HG03175 (cell line): ENCODE results near the gene C2orf69.

ENCODE experiments used
- ATAC-seq: cut with Tn5 transposase; IDR thresholded peaks from one replicate; pipeline ENCODE4 v1.9.1; 2021; ENCODE audit warnings: mild to moderate bottlenecking, moderate library complexity; ENCODE audit not compliant: unreplicated experiment

The C2orf69 gene, protein sequence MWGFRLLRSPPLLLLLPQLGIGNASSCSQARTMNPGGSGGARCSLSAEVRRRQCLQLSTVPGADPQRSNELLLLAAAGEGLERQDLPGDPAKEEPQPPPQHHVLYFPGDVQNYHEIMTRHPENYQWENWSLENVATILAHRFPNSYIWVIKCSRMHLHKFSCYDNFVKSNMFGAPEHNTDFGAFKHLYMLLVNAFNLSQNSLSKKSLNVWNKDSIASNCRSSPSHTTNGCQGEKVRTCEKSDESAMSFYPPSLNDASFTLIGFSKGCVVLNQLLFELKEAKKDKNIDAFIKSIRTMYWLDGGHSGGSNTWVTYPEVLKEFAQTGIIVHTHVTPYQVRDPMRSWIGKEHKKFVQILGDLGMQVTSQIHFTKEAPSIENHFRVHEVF

DNA sequence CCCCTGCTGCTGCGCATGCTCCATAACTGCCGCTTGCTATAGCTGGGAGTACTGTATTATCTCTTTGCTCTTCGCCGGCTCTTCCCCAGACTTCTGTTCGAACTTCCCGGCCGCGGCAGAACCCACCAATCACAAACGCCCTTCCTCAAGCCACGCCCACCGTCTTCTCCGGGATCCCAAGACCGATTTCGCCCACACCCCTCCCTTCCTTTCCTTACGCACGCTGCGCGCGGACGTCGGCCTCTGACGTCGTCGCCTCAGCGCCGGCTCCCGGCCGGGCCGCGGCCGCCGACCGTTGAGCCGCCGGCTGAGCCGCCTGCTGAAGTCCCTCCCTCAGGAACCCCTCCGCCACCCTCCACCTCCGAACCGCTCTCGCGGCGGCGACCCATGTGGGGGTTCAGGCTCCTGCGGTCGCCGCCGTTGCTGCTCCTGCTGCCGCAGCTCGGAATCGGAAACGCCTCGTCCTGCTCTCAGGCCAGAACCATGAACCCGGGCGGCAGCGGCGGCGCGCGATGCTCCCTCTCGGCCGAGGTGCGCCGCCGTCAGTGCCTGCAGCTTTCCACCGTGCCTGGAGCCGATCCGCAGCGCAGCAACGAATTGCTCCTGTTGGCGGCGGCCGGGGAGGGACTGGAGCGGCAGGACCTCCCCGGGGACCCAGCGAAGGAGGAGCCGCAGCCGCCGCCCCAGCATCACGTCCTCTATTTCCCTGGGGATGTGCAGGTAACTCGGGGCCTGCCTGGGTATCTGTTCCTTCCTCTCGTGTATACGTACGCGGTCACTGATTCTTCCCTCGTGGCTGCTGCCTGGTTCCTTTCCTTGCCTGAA lies at the start of gene C2orf69:
TSS of gene C2orf69 (plus strand) at position 242 of the 825 bp plus-strand sequence. CDS start at position 388, 146 bp downstream.
- ATAC-seq, result peak; percentile 91

DNA sequence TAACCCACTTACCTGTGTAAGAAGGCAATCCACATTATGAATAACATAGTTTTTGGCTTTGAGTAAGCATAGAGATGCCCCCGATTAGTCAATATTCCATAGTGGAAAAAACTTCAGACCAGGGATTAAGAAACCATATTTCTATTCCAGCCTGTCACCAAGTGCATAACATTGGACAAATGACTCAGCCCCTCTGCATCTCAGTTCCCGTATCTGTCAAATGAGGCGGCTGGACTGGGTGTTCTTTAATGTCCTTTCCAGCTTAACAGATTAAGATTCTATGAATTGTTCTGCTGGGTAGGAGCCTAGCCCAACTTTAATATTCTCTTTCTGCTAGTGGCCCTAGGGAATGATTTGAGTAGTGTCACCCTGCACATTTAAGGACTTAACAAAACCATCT lies 48.3 kb upstream of the C2orf69 start:
- no peak for ATAC-seq

DNA sequence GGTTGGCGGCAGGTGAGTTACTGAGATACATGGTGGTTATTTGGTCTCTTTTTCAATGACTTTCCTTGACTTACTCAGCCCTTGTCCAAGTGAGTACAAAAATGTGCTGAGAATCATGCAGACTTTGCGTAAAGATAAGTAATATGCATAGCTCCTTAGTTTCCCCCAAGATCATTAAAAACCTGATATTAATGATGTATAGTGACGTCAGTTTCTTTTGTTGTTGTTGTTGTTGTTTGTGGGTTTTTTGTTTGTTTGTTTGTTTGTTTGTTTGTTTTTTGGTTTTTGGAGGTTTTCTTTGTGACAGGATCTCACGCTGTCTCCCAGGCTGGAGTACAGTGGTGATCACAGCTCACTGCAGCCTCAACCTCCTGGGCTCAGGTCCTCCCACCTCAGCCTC lies 45.2 kb upstream of the C2orf69 start:
- ATAC-seq, result no peak

DNA sequence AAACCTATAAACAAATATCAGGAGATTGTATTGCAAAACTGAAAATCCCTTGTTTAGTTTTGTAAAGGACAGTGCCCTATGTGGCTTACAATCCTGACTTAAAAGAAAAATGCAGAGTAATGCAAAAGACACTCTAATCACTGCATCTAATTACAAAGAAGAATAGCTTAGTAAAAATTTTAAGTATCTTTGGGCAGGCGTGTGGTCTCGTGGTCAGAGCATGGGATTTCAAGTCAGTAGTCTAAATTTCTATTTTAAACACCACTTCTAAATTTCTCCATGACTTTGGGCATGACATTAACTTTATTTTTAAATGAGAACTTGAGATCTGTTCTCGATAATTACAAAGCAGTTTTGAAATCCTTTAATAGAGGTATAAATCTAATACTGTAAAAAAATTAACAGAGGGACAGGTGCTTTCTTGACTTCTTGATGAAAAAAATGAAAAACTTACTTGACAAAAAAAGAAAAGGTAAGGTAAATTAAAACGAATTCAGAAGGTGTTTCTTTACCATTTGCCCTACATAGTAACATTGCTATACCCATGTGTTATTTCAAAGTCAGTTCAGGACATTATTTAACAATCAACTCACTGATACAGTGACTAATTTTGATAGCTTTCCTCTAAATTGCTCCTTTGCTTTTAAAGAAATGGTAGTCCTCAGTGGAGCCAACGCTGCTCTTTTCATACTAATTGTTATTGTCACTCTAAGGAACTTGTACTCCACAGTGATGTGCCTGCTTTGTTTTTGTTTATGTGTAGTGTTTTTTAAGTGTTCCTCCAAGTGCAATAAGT lies 42.5 kb upstream of the C2orf69 start:
- ATAC-seq, result no peak

DNA sequence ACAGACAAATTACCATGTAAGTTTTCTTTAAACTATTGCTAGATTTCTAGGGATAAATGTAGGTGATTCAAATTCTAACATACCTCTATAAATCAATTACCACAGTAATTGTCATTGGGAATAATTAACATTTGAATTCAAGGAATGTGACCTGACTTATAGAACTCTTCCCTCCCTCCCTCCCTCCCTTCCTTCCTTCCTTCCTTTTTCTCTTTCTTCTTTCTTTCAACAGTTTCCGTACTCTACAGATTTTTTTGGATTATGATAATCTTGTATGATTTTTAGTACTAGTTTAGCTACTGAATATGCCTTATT lies 41.9 kb upstream of the C2orf69 start:
- ATAC-seq, result no peak

DNA sequence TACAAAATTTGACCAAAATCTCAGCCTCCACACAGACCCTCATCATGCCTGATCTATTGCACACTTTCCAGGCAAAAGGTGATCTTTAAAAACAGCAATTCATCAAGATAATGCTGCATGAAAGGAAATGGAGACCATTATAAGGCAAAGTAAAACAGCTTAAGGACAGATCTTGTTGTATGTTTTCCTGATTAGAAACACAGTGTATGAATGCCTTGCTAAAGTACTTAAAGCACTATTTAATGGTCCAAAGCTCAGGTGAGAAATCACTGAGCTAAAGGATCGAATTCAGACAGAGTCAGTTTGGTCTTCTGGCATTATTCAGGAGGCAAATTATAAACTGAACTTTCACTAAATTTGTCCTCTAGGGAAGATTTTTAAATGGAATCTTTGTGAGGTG lies 41.4 kb upstream of the C2orf69 start:
- no peak for ATAC-seq

DNA sequence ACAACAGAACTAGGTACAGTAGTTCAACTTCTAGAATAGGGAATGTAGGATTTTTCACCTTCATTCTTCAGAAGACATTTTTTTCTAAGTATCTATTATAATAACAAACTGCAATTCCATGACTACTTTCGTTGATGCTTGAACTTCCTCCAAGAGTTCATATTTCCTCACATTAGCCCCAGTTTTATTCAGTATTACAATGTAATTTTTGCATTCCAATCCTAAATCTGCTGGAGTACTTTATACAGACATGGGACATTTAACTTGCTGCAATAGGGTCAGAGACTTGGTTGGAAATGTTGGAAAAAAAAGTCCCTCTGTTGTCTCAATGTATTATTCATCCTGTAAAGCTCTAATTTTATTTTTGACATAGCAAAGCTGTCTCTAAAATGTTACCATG lies 40.5 kb upstream of the C2orf69 start:
- no peak for ATAC-seq

DNA sequence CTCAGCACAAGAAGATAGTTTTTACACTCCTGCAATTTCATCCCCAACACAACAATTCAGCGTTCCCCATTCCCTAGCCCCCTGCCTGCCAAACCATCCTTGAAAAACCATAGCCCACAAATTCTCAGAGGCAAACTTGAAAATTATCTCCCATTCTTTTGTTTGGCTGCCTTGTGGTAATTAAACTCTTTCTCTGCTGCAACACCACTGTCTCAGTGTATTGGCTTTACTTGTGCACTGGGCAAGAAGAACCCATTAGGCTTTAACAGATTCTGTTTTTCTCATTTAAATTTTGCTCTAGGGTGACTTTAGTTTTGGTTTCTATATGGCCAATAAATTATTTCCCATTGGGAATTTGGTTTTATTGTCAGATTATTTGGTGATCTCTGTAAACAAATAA lies 36.9 kb upstream of the C2orf69 start:
- ATAC-seq, result no peak

DNA sequence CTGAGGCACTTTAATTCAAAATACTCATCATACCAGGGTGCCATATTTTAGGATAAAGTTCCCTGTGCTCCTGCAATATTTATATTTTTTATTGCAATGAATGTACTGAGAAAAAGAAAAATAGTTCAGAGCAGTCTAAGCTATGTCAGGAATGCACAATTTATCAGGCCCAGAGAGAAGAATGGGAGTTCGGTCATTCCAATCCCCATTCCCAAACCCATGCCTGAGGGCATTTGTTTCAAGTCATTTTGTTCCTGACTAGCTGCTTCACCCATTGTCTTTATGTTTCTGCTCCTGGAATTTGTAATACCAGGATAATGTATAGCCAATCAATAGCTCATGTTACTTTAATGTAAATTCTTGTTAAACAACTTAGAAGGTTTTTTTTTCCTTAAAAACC lies 35.7 kb upstream of the C2orf69 start:
- no peak for ATAC-seq

DNA sequence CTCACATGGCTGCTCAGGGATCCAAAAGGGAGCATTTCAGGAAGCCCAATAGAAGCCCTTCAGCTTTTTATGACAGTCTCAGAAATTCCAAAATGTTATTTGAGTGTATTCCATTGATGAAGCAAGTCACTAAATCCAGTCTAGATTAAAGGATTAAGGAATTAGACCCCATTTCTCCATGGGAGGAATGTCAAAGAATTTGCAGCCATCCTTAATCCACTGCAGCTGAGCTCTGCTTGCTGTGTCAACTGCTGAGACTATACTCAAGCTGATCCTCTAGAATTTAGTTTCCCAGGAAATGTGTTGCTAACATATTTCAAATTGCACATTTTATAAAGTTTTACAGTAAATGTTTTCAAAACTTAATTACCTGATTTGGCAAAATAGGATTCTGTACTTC lies 28.4 kb upstream of the C2orf69 start:
- ATAC-seq, result no peak

DNA sequence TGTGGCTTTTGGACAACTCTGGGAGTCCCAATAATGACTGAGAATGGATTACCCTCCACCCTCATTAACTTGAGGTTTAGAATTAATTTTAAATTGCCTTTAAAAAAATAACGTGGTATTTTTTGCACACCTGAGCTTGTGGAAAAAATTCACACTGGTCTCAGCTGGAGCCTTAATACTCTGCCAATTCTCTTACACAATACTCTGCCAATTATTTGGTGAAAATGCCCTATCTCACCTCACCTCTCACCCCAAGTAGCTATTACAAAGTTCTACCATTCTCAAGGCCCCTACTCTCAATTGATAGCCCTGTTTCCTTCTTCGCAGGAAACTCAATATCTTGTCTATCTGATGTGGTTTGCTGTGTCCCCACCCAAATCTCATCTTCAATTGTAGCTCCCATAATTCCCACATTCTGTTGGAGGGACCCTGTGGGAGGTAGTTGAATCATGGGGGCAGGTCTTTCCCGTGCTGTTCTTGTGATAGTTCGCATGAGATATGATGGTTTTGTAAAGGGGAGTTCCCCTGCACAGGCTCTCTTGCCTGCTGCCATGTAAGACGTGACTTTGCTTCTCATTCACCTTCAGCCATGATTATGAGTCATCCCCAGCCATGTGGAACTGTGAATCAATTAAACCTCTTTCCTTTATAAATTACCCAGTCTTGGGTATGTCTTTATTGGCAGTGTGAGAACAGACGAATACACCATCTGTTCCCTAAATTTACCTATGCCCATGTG lies 27.4 kb upstream of the C2orf69 start:
- ATAC-seq, result no peak

DNA sequence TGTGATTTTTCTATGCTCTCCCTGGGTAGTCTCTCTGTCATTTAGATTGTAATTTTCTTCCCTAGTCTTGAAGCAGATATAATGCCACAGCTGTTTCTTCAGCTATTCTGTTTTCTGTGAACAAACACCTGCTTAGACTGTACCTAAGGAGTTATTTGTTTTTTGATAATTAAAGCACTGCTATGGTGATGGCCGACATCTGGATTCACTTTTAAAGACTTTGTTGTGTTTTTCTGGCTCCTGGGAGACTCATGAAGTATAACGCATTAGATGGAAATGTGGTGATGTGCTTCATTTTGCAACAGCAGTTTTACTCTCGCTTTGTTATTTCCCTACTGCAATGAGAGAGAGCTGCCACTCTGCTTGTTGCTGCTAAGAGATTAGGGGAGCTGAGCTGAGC lies 15.7 kb upstream of the C2orf69 start:
- ATAC-seq, result no peak

DNA sequence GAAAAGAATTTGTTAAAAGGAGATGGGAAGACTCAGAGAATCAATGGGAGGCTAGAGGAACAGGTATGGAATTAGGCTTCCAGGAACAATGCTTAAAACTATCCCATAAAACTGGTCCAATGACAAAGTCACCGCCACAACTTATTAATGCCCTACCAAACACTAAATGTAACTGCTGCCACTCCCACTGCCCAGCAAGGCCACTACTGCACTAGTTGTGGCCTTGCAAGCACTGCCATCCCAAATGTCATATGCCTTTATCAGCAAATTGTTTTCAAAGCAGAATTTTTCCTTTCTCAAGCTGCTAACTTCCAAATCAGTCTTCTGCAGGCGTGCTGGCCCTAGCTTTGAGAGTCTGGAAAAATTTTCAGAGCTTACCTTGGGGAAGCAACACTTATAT lies 14.5 kb upstream of the C2orf69 start:
- no peak for ATAC-seq

DNA sequence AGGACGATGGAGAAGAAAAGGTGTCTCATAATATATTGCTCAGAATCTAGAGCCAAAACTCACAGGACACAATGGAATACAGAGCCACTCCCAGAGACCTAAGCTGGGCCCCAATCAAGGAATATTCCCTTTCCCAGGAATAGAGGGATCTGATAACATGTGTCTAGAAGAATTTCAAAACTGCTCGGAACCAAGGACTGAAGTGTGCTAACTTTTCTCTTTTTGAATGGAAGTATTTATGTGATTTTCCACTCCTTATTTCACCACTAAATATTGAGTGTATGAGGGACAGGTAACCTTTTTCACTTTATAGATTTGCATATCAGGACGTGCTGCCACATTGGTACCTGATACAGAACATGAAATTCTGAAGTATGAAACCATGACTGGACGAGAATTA lies 9.2 kb upstream of the C2orf69 start:
- no peak for ATAC-seq

DNA sequence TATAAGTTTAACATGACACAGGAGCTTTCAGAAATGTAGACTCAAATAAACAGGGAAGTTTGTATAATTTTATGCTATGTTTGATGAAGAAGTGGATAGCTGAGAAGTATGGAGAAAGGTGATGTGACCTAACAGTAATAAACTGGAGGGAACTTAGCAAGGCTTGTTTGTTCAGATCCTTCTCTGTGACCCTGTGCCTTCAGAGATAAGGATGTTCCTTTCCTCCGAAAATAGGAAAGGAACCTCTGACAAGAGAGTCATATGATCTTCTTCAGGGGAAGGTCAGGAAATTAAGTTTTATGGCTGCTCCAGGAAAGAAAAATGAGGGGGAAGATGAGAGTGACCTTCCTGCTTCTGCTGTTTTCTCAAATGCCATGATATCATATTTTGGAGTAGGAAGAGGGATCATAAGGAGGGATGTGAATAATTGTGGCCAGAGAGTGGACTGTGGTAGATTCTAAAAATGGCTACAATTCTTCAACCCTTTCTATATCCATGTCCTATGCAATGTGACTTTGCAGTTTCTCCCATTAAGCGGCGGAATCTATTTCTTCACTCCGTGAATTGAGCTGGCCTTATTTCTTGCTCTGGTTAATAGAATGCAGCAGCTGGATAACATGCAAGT lies 8.5 kb upstream of the C2orf69 start:
- ATAC-seq, result no peak

DNA sequence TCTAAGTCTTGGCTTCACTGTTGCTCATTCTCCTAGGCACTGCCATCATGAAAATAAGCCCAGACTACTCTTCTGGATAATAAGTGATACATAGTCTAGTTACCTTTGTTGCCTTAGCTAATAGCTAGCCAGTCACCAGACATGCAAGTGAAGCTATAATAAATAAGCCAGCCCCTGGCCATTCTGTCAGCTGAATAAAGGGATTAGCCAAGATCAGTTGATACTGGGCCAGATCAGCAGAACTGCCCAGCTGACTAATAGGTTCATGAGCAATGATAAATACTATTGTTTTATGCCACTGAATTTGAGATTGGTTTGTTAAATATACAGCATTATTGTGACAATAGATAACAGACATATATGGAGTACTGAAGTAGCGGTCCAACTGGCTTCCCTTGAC lies 8.0 kb upstream of the C2orf69 start:
- no peak for ATAC-seq

DNA sequence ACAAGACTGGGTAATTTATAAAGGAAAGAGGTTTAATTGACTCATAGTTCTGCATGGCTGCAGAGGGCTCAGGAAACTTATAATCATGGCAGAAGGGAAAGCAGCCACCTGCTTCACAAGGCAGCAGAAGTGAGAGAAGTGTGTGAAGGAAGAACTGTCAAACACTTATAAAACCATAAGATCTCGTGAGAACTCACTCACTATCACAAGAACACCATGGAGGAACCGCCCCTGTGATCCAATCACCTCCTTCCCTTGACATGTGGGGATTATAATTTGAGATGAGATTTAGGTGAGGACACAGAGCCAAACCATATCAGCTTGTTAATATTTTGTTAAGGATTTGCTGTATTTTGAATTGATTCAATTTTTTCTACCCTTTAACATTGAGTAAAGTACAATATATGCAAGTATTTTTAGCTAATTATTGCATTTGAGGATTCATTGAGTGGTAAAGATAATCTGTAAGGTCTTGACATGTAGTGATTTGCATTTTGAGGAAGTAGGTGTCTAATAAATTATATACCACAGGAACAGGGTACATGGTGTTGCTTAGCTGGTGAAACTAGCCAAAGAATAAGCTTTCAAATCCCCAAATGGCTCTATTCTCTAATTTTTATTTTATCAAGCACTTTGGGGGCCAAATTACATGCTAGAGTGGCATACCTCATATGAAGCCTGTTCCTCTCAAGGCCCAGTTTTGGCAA lies 3.9 kb upstream of the C2orf69 start:
- ATAC-seq, result no peak

DNA sequence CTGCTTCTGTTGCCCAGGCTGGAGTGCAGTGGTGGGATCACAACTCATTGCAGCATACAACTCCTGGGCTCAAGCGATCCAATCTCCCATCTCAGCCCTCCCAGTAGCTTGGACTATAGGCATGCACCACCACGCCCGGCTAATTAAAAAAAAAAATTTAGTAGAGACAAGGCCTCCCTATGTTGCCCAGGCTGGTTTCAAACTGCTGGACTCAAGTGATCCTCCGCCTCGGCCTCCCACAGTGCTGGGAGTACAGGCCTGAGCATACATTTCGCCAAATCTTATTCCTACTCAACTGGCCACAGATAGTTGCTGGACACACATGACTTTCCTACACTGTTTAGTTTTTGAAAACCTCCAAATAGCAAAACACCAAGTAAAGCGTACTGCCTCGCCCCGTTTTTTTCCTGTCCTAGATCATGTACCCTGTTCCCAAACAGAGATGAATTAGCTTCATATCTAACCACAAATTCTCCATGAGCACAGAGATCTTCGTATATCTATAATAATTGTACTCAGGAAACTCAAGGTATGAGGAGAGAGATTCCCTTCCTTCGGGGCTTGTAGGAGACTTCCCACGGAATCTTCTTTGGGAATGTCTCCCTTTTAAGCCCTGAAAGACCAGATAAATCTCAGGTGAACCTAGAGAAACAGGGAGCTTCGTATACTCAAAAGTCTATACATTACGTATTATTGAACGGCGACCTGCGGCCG lies 598 bp upstream of the C2orf69 start:
- no peak for ATAC-seq

DNA sequence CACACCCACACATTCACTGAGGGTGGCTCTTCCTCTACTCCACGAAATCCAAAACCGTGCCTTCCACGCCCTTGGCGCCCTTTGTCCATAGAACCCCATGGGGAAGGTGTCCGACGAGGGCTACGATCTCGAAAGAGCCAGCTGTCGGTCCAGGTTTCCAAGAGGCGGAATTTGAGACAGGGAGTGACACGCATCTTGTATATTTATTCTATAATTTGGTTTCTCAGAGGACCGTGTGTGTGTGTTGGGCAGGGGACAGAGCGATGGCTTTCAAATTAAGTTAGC lies 726 bp downstream of the C2orf69 start:
- ATAC-seq, result no peak
